Tibial nerve (tissue), 4 donors: ENCODE data around the gene TRPV2. TPM values are rescaled to one million over a fixed set of nuclear protein-coding genes. Genes with fewer than 3 reads are reported as not detected.

Source experiments
- DNase-seq, 2 donors: peaks; one replicate each; pipeline ENCODE4 v3.0.0-alpha.2; 2019; ENCODE audit warnings: low spot score in 2 of 2
- H3K27ac ChIP-seq, 4 donors: fragments of 200-600 bp; sonication (generic) in 3 of 4; one replicate each; pipeline ENCODE4 v1.5.1; 2017 to 2019; ENCODE audit warnings: mild to moderate bottlenecking in 1 of 4
- H3K27me3 ChIP-seq, 2 donors: fragments of 200-600 bp; sonication (generic) in 1 of 2; one replicate each; pipeline versions ENCODE4 v1.5.1 to v1.6.0; 2017 to 2019
- H3K36me3 ChIP-seq, 3 donors: fragments of 200-600 bp; sonication (generic); one replicate each; pipeline ENCODE4 v1.5.1; 2018 to 2019
- H3K4me1 ChIP-seq, 4 donors: fragments of 200-600 bp; sonication (generic) in 3 of 4; one replicate each; pipeline ENCODE4 v1.5.1; 2017 to 2019
- H3K4me3 ChIP-seq, 4 donors: fragments of 200-600 bp; sonication (generic) in 3 of 4; one replicate each; pipeline ENCODE4 v1.5.1; 2017 to 2019; ENCODE audit warnings: mild to moderate bottlenecking in 1 of 4, moderate library complexity in 1 of 4
- H3K9me3 ChIP-seq, 4 donors: fragments of 200-600 bp; sonication (generic) in 3 of 4; one replicate each; pipeline ENCODE4 v1.5.1; 2017 to 2019
- EP300 ChIP-seq, 2 donors: sonication (generic); formaldehyde crosslinking; IDR thresholded peaks; one replicate each; pipeline ENCODE4 v1.6.1; 2017; ENCODE audit warnings: antibody characterized with exemption in 2 of 2, mild to moderate bottlenecking in 1 of 2
- POLR2A ChIP-seq, 2 donors: fragments of 450-650 bp; IDR thresholded peaks; one replicate each; pipeline ENCODE4 v1.6.1; 2017; ENCODE audit warnings: antibody characterized with exemption in 2 of 2, mild to moderate bottlenecking in 2 of 2, moderate library complexity in 2 of 2
- WGBS, 2 donors: methylation state at CpG; one replicate each; pipeline ENCODE4 v1.1.5; 2018; 5-methylcytosine and 5-hydroxymethylcytosine counted together
- total RNA-seq, 4 donors: library from RNA; depleted of rRNA; stranded (reverse); fragments of >200 nt; gene quantifications; one replicate each; pipeline ENCODE4 v1.1.0, GENCODE V29; 2016
- TF ChIP-seq, protein P1 (sequence below), 5 experiments: fragments of 200-600 bp in 3 of 5; fragments of 450-650 bp in 2 of 5; sonication (generic) in 3 of 5; IDR thresholded peaks; one replicate each; pipeline ENCODE4 v1.5.1; 2016 to 2019; ENCODE audit warnings: antibody characterized with exemption in 5 of 5, mild to moderate bottlenecking in 3 of 5, moderate library complexity in 2 of 5

The TRPV2 gene
- total RNA-seq, 4 donors from 2014 or later = 10.5 to 19.9 (median 16.9) TPM

DNA sequence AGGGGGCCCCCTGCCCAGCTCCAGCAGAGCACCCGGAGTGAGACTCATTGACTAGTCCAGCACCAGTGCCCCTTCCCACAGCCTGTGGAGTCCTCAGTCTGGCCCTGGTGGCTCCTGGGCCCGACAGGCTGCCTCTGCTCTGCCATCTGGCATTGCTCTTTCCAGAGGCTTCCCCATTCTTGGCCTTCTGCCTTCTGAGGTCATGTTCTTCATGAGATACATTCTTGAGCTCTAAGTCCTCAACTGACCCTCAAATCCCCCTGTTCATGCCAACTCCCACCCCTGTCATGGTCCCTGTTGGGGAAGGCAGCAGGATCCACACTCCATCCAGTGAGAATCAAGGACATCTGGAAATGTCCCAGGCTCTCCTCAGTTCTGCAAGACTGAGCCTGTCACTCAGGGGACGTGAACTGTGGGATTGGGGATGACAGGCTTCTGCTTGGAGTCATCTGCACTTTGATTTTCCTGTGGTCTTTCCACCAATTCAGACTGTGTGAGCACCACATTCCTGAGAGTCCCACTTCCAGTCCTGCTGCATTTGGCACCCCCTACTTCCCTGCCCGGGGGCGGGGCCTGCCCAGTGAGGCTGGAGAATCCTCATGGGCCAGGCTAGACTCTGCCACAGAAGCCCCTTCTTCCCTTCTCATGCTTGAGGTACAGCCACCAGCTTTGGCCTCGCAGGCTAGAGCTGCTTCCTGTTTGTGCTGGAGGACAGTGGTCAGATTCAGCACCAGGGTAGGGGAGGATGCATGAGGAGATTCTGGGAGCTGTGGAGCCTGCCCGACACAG lies 2.7 kb downstream of the TRPV2 start:
- no peaks in the 10 kb centered on the region for H3K9me3 ChIP-seq
- peak overlapping the region in 3 of 4 donors; percentile 48 to 72 (median 64) for H3K27ac ChIP-seq
- 62 to 64% methylated on average over 6 to 7 of the region's 7 CpGs for WGBS, 2 donors
- H3K4me1 ChIP-seq = peaks cover 0 to 22% (median 10%) of the 10 kb centered on the region in 4 donors
- H3K36me3 ChIP-seq = peaks cover 0 to 5% (median 0%) of the 10 kb centered on the region in 3 donors
- no peak for DNase-seq
- H3K27me3 ChIP-seq = peaks cover 0 to 9% of the 10 kb centered on the region in 2 donors
- no peak overlapping the region for H3K4me3 ChIP-seq
- TF ChIP-seq EP300 (IDR thresholded peaks at IDR 0.05) = no peak
- TF ChIP-seq, protein P1, sequence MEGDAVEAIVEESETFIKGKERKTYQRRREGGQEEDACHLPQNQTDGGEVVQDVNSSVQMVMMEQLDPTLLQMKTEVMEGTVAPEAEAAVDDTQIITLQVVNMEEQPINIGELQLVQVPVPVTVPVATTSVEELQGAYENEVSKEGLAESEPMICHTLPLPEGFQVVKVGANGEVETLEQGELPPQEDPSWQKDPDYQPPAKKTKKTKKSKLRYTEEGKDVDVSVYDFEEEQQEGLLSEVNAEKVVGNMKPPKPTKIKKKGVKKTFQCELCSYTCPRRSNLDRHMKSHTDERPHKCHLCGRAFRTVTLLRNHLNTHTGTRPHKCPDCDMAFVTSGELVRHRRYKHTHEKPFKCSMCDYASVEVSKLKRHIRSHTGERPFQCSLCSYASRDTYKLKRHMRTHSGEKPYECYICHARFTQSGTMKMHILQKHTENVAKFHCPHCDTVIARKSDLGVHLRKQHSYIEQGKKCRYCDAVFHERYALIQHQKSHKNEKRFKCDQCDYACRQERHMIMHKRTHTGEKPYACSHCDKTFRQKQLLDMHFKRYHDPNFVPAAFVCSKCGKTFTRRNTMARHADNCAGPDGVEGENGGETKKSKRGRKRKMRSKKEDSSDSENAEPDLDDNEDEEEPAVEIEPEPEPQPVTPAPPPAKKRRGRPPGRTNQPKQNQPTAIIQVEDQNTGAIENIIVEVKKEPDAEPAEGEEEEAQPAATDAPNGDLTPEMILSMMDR (IDR thresholded peaks at IDR 0.05) = no peak
- TF ChIP-seq POLR2A (IDR thresholded peaks at IDR 0.05) = no peak

DNA sequence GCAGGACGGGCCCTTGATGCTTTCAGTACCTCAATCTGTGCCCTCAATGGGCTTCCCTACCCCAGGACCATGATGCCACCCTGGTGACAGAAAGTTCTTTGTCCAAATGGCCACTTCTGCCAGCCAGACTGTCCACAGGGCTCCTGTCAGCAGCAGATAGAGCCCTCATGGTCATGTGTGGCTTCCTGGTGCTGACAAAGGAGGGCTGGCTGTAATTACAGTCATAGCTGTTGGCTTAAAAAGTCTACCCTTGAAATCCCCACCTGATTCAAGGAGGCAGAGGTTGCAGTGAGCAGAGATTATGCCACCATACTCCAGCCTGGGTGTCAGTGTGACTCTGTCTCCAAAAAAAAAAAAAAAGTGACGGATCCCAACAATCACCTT lies 3.3 kb downstream of the TRPV2 start:
- DNase-seq = no peak
- 40 to 81% methylated on average over 2 of the region's 2 CpGs for WGBS, 2 donors
- H3K27me3 ChIP-seq = peaks cover 0 to 9% of the 10 kb centered on the region in 2 donors
- TF ChIP-seq POLR2A (IDR thresholded peaks at IDR 0.05) (no peak), EP300 (IDR thresholded peaks at IDR 0.05) (no peak)
- TF ChIP-seq, protein P1 (IDR thresholded peaks at IDR 0.05) = no peak
- H3K4me1 ChIP-seq = peaks cover 0 to 22% (median 10%) of the 10 kb centered on the region in 4 donors
- H3K9me3 ChIP-seq = no peaks in the 10 kb centered on the region
- H3K27ac ChIP-seq = peak overlapping the region in 3 of 4 donors; percentile 48 to 72 (median 64)
- peaks cover 0 to 11% (median 0%) of the 10 kb centered on the region in 3 donors for H3K36me3 ChIP-seq
- no peak overlapping the region for H3K4me3 ChIP-seq

DNA sequence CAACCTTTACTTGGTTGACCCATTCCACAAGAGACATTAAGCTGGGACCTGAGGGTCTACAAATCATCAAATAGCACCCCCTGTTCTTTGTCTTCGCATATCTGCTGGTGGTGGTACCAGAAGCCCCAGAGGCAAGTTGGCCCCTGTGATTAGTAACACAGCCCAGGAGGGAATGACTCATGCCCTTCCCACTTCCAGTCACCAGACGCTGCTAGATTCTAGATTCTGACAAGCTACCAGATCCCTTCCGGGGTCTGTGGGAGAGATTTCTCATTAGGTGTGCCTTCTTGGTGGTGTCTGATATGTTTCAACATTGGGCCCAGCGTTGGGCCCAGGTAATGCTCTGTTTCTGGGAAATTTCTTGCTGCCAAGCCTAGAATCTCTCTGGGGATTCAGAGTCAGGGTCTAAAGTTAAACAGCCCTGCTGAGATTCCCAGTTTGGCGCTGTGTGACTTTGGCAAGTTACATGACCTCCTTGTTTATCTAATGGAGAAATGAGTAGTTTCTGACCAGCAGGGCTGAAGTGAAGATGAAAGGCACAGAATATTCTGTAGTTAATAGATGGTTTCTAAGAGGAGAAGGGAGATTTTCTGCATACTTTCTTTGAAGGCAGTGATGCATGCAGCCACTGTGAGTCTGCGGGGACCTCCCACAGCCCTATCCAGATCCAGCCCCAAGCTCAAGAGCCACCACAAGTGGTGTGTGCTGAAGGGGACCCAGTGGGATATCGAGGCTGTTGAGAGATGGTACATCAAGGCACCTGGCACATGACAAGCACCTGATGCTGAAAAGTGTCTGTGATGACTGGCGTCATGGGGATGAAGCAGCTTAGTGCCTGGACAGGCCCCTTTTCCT lies 3.9 kb downstream of the TRPV2 start:
- WGBS, 2 donors = 68 to 74% methylated on average over 8 of the region's 8 CpGs
- Histone ChIP-seq H3K4me3 (no peak overlapping the region), H3K27me3 (peaks cover 0 to 9% of the 10 kb centered on the region in 2 donors), H3K9me3 (no peaks in the 10 kb centered on the region), H3K27ac (peak overlapping the region in 3 of 4 donors; percentile 51 to 72 (median 64)), H3K4me1 (peaks cover 0 to 22% (median 10%) of the 10 kb centered on the region in 4 donors), H3K36me3 (peaks cover 0 to 17% (median 0%) of the 10 kb centered on the region in 3 donors)
- TF ChIP-seq POLR2A (IDR thresholded peaks at IDR 0.05) = no peak
- no peak for TF ChIP-seq EP300 (IDR thresholded peaks at IDR 0.05)
- TF ChIP-seq, protein P1 (IDR thresholded peaks at IDR 0.05) = no peak
- DNase-seq = no peak

DNA sequence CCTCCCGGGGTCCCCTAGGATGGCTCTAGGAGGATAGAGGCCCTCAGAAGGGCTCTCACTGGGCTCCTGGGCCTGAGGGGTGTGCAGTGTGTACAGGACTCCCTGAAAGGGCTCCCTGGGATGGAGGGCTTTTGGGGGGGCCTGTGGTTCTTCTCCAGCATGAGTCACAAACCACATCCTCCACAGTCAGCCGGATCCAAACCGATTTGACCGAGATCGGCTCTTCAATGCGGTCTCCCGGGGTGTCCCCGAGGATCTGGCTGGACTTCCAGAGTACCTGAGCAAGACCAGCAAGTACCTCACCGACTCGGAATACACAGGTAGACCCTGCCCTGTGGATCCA lies 4.5 kb downstream of the TRPV2 start:
- H3K27me3 ChIP-seq = peaks cover 0 to 9% of the 10 kb centered on the region in 2 donors
- peak overlapping the region in 3 of 4 donors; percentile 51 to 72 (median 64) for H3K27ac ChIP-seq
- peaks cover 0 to 22% (median 10%) of the 10 kb centered on the region in 4 donors for H3K4me1 ChIP-seq
- WGBS, 2 donors = 79 to 84% methylated on average over 10 of the region's 10 CpGs
- H3K36me3 ChIP-seq = peaks cover 0 to 17% (median 0%) of the 10 kb centered on the region in 3 donors
- no peak for DNase-seq
- TF ChIP-seq EP300 (IDR thresholded peaks at IDR 0.05) (no peak), POLR2A (IDR thresholded peaks at IDR 0.05) (no peak)
- TF ChIP-seq, protein P1 (IDR thresholded peaks at IDR 0.05) = no peak
- no peak overlapping the region for H3K4me3 ChIP-seq
- no peaks in the 10 kb centered on the region for H3K9me3 ChIP-seq
